LoVo (cell line): ENCODE data around the gene SULT1E1.

Experiments
- DNase-seq: peaks from one replicate; pipeline ENCODE4 v3.0.0-alpha.2; 2016; ENCODE audit warnings: low spot score

Gene SULT1E1

GRCh38 chr4:69793732-69794131, 66.2 kb downstream of the SULT1E1 start:
- no peak for DNase-seq
